Heart right ventricle (tissue), 16 donors: ENCODE data around the gene ATRNL1. TPM values are rescaled to one million over a fixed set of nuclear protein-coding genes. Genes with fewer than 3 reads are reported as not detected.

Experiments used
- ATAC-seq, 8 donors: fragments of 200-7000 bp; cut with Tn5 transposase; one replicate each; pipeline ENCODE4 v1.9.1; 2020; ENCODE audit warnings: mild to moderate bottlenecking in 8 of 8, moderate library complexity in 8 of 8, moderate number of reproducible peaks in 1 of 8
- DNase-seq, 2 donors: peaks; one replicate each; pipeline ENCODE4 v3.0.0-alpha.2; 2020
- H3K27ac ChIP-seq, 10 donors: fragments of 200-600 bp; sonication (generic) in 2 of 10; one replicate each; pipeline versions ENCODE4 v1.5.0 to v1.8.0; 2020 to 2022; ENCODE audit warnings: mild to moderate bottlenecking in 3 of 10
- H3K27me3 ChIP-seq, 7 donors: fragments of 200-600 bp; one replicate each; pipeline ENCODE4 v1.8.0; 2021 to 2022; ENCODE audit warnings: mild to moderate bottlenecking in 2 of 7
- H3K36me3 ChIP-seq, 9 donors: fragments of 200-600 bp; sonication (generic) in 1 of 9; one replicate each; pipeline versions ENCODE4 v1.5.0 to v1.8.0; 2020 to 2022; ENCODE audit warnings: mild to moderate bottlenecking in 2 of 9
- H3K4me1 ChIP-seq, 9 donors: fragments of 200-600 bp; sonication (generic) in 1 of 9; one replicate each; pipeline versions ENCODE4 v1.5.0 to v1.8.0; 2020 to 2022; ENCODE audit warnings: mild to moderate bottlenecking in 4 of 9
- H3K4me3 ChIP-seq, 10 donors: fragments of 200-600 bp; sonication (generic) in 2 of 10; one replicate each; pipeline versions ENCODE4 v1.5.0 to v1.8.0; 2020 to 2022; ENCODE audit warnings: mild to moderate bottlenecking in 7 of 10, moderate library complexity in 2 of 10
- H3K9me3 ChIP-seq, 11 donors: fragments of 200-600 bp in 10 of 11; sonication (generic) in 2 of 11; one replicate each; pipeline versions ENCODE4 v1.5.0 to v1.8.0; 2013 to 2022; ENCODE audit warnings: mild to moderate bottlenecking in 2 of 11, control low read depth in 1 of 11, moderate library complexity in 1 of 11
- WGBS, 2 donors: extraction: QIAGEN DNeasy Blood & Tissue Kit; methylation state at CpG; one replicate each; pipeline ENCODE4 v1.1.7; 2013; ENCODE audit warnings: inconsistent platforms in 1 of 2; 5-methylcytosine and 5-hydroxymethylcytosine counted together
- intact Hi-C, 10 donors: fragments of 100-400 bp; cut with DNase I; formaldehyde crosslinking; loops; one replicate each; pipeline versions ENCODE4 v1.11.1 to v1.14.2; 2022
- polyA plus RNA-seq, 2 donors: library from polyadenylated mRNA; stranded (reverse); fragments of 200-250 nt; gene quantifications; one replicate each; pipeline ENCODE4 v1.2.3, GENCODE V29; 2013
- total RNA-seq, 10 donors: library from RNA; stranded (reverse); fragmentation: NEBNext Ultra II Directional in 3 of 10; extraction: Animal tissue kit (Norgen Biotek cat#: 25700) in 3 of 10; gene quantifications; one replicate each; pipeline versions ENCODE4 v1.2.1 to v1.2.4, GENCODE V29; 2021 to 2023
- TF ChIP-seq, protein P1 (sequence below), 9 donors: fragments of 200-600 bp; sonication (generic) in 2 of 9; IDR thresholded peaks; one replicate each; pipeline versions ENCODE4 v1.5.0 to v1.8.0; 2021 to 2022; ENCODE audit warnings: antibody characterized with exemption in 9 of 9, mild to moderate bottlenecking in 5 of 9, moderate library complexity in 1 of 9
- donor health status: Arrhythmogenic right ventricular cardiomyopathy.
- donor health status: ischemic (EF 13 %, LVEDD 7.1; RV severe dilation, severe dysfunction).
- donor health status: healthy with polysubstance abuse.
- donor health status: DM: no; HTN: yes; CAD: no.
- donor health status: DM: no; HTN: no; CAD: no.
- donor health status: ischemic (EF 25% LVEDD 6.9; RV normal size, moderate dysfunction).
- donor health status: ischemic (EF 25% LVEDD 5.7; RV mildly dilated, moderate dysfunction).
- donor health status: healthy.
- donor health status: DM: yes; HTN: yes; CAD: no.
- donor health status: Ischemic cardiomyopathy.
- donor health status: ischemic (EF 35%, LVEDD 5.7; RV mildly dilated, moderate dysfunction).
- donor health status: nonischemic (EF 11% LVEDD 7.7; RV severe dilation, severe dysfunction).
- donor health status: DM: yes; HTN: yes; CAD: no.
- donor health status: PGD.
- donor health status: ischemic (EF 29% LVEDD 5.4; RV normal size, mild dysfunction).
- donor health status: nonischemic (EF 23%, LVEDD 6.1; RV moderate dilation, normal function).

Gene ATRNL1
- total and polyA plus RNA-seq, 12 donors: 0.06 to 22.4 (median 8.1) TPM; not detected in 1

DNA sequence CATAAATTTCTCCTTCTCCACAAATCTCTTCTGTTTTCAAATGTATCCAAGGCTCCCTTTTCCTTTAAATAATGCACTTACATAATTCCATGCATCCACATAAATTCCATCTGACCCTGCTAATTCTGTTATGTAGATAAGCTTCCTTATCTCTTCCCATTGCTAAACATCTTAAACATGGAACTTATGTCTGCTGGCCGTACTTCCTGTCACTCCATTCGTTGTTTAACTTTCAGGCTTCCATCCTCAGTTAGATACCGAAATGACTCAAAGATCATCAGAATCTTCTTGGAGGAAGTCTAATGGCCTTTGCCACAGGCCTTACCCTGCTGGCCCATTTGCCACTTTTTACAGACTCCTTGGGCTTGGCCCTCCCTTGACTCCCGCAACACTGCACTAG lies 848.9 kb downstream of the ATRNL1 start:
- H3K9me3 ChIP-seq: peaks cover 0 to 4% (median 0%) of the 10 kb centered on the region in 11 donors
- no peak overlapping the region for H3K27ac ChIP-seq
- no peak for DNase-seq
- TF ChIP-seq, protein P1, sequence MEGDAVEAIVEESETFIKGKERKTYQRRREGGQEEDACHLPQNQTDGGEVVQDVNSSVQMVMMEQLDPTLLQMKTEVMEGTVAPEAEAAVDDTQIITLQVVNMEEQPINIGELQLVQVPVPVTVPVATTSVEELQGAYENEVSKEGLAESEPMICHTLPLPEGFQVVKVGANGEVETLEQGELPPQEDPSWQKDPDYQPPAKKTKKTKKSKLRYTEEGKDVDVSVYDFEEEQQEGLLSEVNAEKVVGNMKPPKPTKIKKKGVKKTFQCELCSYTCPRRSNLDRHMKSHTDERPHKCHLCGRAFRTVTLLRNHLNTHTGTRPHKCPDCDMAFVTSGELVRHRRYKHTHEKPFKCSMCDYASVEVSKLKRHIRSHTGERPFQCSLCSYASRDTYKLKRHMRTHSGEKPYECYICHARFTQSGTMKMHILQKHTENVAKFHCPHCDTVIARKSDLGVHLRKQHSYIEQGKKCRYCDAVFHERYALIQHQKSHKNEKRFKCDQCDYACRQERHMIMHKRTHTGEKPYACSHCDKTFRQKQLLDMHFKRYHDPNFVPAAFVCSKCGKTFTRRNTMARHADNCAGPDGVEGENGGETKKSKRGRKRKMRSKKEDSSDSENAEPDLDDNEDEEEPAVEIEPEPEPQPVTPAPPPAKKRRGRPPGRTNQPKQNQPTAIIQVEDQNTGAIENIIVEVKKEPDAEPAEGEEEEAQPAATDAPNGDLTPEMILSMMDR (IDR thresholded peaks at IDR 0.05): no peak
- H3K4me3 ChIP-seq: no peak overlapping the region
- no peaks in the 10 kb centered on the region for H3K27me3 ChIP-seq
- peaks cover 0 to 5% (median 0%) of the 10 kb centered on the region in 9 donors for H3K4me1 ChIP-seq
- H3K36me3 ChIP-seq: no peaks in the 10 kb centered on the region
- intact Hi-C loops: loop anchor here in 4 of 10 donors (10.0 kb wide), 2 partner anchors 333 to 343 kb away; partner anchors contain the start of gene GFRA1 (in 2 of the 4)
- ATAC-seq: no peak
- 58 to 67% methylated on average over 4 of the region's 4 CpGs for WGBS, 2 donors

DNA sequence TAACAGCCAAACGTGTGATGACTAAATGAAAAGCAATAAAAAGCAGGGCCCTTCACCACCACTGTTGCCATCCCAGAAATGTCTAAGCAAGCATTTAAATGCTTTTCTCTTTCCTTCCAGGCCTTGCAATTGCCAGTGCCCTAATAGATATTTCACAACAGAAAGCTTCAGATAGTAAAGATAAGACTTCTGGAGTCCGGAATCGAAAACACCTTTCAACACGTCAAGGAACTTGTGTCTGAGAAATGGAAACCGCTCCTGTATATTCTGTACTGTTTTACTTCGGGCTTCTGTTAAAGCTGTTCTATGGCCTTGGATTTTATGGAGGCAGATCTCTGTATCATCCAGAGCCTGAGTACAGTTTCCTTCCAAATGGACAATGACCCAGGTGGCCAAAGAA lies 851.4 kb downstream of the ATRNL1 start:
- 86 to 89% methylated on average over 6 of the region's 6 CpGs for WGBS, 2 donors
- Histone ChIP-seq H3K36me3 (no peaks in the 10 kb centered on the region), H3K27ac (no peak overlapping the region), H3K9me3 (peaks cover 0 to 4% (median 0%) of the 10 kb centered on the region in 11 donors), H3K27me3 (no peaks in the 10 kb centered on the region), H3K4me1 (peaks cover 0 to 5% (median 0%) of the 10 kb centered on the region in 9 donors), H3K4me3 (no peak overlapping the region)
- ATAC-seq (no peak), DNase-seq (no peak)
- TF ChIP-seq, protein P1 (IDR thresholded peaks at IDR 0.05): no peak
- intact Hi-C loops: loop anchor here in 4 of 10 donors (10.0 kb wide), 2 partner anchors 330 to 340 kb away; partner anchors contain the start of gene GFRA1 (in 2 of the 4)

DNA sequence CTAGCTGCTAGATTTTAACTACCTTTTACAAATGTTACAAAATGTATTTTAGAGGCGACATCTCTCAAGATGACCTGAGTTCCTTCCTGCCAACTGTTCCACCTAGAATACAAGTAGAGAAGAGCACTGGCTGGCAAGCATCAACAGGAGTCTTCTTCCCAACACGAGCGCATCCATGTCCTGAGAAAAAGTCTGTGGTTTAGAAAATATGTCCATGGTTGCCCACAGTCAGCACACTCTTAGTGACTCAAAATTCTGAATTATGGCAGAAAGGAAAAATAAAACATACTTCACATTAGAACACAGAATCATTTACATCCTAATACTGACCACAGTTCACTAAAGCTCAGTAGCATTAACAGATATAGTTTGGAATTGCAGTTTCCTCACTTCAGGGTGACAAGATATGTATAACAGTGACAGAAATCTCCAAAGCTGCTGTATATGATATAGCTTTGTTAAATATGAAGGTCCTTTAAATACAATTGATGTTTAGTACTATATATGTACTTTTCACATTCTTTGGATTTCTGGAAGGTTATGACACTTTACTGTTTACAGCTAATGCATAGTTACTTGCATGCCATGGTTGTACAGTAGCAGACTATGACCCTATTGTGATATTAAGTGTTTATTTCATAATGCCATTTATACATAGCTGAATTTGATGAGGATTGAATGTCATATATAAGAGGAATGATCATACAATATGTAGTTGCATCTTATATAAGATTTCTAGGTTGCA lies 852.7 kb downstream of the ATRNL1 start:
- DNase-seq (no peak), ATAC-seq (no peak)
- Histone ChIP-seq H3K27me3 (no peaks in the 10 kb centered on the region), H3K27ac (no peak overlapping the region), H3K9me3 (no peaks in the 10 kb centered on the region), H3K4me3 (no peak overlapping the region), H3K36me3 (no peaks in the 10 kb centered on the region), H3K4me1 (peaks cover 0 to 4% (median 0%) of the 10 kb centered on the region in 9 donors)
- TF ChIP-seq, protein P1 (IDR thresholded peaks at IDR 0.05): no peak
- 85 to 93% methylated on average over 3 of the region's 3 CpGs for WGBS, 2 donors
- intact Hi-C loops: loop anchor here in 4 of 10 donors (10.0 kb wide), 2 partner anchors 329 to 339 kb away; partner anchors contain the start of gene GFRA1 (in 2 of the 4)

DNA sequence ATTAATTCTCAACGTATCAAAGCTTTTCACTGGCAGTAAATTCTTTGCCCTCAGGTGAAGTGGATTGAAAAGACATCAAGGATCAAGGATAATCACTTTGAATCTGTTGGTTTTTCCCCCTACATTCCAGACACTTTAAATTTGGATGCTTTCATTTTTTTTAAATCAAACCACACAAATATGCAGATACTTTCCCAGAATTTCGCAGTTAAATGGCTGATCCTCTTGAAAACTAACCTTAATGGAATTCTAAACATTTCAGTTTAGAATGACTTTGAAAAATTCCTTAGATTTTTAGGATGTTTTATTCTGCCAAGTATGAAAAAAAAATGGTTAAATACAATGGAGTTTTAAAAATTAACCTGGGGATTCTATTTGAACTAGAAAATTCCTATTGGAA lies 853.9 kb downstream of the ATRNL1 start:
- DNase-seq: no peak
- Histone ChIP-seq H3K36me3 (no peaks in the 10 kb centered on the region), H3K9me3 (no peaks in the 10 kb centered on the region), H3K4me3 (no peak overlapping the region), H3K4me1 (peaks cover 0 to 9% (median 0%) of the 10 kb centered on the region in 9 donors), H3K27me3 (no peaks in the 10 kb centered on the region), H3K27ac (no peak overlapping the region)
- TF ChIP-seq, protein P1 (IDR thresholded peaks at IDR 0.05): no peak
- no peak for ATAC-seq
- intact Hi-C loops: loop anchor here in 4 of 10 donors (10.0 kb wide), 2 partner anchors 328 to 338 kb away; partner anchors contain the start of gene GFRA1 (in 2 of the 4)
- 80 to 91% methylated on average over 2 of the region's 2 CpGs for WGBS, 2 donors
